ENCODE results near the gene CLK2.
"Not testable (repeated sequence)": the region's sequence is repeated elsewhere in the genome, so short reads cannot be mapped to it uniquely, and the experiment has no call there.

CLK2 gene

DNA sequence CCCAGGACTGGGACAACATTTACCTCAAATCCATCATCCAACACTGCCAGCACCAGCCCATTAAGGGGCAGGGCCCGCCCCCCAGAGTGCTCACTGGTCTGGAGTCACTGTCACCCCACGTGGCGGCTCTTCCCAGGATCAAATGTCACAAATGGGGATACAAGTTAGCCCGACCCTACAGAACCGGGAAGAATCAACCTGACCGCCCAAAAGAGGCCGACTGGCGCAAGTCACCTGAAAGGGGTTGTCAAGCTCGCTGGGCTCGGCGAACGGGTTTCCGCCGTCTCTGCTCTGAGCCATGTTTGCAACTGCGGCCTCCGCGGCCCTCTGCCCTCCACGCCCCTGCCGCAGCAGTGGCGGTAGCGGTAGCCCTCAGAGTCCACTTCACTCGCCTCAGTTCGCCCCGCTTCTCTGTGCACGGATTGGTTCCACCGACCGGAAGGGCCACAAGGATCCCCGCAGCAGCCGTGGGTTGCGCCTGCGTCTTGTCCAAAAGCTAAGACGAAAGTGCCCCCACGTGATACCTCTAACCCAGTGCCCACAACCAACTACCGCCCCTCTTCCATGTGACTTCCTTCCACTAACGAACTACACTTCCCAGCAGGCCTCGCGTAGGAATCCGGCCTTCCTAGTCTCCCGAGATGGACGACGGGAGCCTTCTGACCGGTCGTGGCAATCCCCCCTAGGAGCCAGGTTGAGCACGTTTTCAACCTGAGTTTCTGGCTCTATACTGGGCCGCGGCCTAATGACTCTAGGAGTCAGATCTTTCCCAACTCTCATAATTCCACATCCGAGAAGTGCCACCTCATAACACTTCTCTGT, 11.2 kb downstream of the CLK2 start, which contains the start of gene SCAMP3:
TSS of gene SCAMP3 (minus strand) at position 509 of the 822 bp plus-strand sequence. CDS start at position 300, 209 bp downstream.
- DNase-seq = peak; percentile 93

DNA sequence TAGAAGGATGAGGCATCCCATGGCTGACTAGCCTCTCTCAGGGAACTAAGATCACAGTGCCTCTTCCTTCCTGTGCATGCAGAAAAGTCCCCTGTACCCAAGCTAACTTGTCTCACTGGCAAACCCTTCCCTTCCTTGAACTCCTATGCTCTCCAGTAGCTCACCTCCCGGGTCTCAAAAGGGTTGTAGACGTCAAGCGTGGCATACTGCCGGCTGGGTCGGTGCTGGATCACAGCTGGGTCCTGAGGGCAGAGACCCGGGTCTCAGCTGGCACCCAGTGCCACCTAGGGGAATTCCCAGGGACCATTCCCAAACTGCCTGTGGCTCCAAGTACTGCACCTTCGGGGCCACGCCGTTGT, 11.8 kb downstream of the CLK2 start:
- DNase-seq = no peak

DNA sequence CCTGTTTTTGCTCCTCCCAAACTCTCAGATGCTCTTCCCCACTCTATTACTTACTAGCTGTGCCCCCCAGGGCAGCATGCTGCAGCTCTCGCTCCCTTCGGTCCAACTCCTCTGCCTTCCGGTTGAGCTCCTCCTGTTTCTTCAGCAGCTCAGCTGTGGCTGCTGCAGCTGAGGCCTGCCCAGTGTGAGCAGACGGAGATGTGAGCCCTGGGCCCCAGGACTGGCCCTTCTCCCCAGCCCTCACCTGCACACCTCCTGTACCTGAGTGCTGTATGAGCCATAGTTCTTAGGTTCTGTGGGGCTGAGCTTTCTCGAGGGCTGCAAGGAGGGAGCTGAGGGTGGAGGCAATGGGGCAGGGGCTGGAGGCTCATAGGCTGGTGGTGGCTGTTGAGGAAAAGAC, 13.0 kb downstream of the CLK2 start:
- DNase-seq = no peak

DNA sequence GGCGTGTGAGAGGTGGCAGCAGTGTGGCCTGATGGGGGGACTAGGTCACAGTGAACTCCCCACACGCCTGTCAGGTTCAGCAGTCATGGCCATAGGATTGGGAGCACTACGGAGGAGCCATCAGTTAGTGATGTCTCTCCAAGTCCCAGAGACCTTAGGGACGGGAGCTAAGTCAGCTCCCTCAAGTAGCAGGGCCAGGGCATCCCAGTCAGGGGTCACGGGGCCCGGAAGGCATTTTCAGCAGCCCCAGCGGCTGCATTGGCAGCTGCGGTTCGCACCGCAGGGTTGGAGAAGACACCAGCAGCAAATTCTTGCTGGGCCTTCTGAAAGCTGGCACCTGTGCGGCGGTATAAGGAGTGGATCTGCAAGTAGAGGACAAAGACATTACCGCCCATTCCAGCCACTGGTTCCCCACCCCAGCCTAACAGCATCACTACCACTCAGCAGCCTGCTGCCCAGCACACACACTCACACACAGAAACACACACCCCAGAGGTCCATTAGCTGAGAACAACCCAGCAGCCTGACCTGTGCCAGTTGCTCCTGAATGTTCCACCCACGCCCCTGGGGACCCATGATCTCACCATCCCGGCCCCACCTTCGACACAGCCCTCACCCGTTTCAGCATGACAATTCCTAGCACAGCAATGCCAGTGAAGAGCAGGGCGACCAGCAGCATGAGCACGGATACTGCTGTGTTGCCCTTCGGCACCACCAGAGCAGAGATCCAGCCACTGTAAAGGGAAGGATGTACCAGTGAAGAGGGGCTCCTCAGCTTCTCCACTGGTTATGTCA, 17.0 kb downstream of the CLK2 start:
- no peak for DNase-seq

DNA sequence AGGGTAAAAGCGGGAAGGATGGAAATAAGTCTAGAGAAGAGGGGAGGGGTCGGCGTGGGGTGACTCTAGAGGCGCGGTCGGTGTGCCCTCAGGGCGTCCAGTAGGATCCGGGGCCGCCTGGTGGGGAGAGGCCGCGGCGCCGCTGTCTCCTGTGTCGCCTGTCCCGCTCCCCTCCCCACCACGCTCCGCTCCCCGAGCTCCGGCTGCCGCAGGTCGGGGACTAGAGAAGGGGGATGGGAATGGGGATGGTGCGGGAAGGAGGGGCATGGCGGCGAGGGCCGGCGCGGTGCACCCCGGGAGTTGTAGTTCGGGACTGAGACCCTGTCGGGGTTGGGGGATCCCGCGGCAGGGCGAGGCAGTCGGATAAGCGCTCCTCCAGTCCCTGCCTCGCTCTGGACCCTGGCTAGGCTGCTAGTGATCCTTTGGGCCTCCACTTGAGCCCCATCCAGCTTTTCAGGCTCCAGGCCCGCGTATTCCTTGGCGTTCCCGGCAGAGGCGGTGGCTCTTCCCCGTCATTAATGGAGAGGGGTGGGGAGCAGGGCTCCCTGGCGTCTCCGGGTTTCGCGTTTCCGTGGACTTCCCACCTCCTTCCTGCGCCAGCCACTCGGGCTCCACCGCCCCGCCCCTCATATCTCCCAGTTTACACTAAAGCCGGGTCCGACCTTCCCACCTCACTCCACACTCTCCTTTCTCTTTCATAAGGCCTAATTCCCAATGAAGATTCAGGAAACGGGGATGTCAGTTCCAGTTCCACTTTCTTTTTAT, 17.9 kb downstream of the CLK2 start, which contains the start of gene ENTREP3:
TSS of gene ENTREP3 (minus strand) at position 241 of the 765 bp plus-strand sequence. CDS start 606 bp downstream, outside the sequence.
- DNase-seq = peak; percentile 90

DNA sequence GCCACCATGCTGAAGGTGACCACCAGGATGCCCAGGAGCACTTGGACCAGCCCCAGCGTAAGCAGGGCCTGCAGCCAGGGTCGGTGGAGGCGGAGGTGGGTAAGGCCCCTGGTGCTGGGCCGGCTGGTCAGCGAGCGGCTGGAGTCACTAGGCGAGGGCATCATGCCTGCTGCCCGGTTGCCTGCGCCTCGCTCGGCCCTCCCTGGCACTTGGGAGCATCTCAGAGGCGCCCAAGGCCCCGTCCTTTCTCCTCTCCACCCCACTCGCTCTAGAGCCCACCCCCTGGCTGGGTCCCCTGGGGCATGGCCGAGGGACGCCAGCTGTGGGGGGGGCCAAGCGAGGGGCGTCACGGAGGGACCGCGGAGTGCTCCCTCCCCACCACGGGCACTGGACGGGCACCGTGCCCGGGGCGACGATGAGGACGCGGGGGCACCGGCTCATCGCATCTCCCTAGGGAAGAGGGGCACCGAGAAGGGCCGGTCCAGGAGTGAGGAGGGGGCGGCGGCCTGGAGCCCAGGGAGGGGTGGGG, 18.5 kb downstream of the CLK2 start:
- DNase-seq = no peak

DNA sequence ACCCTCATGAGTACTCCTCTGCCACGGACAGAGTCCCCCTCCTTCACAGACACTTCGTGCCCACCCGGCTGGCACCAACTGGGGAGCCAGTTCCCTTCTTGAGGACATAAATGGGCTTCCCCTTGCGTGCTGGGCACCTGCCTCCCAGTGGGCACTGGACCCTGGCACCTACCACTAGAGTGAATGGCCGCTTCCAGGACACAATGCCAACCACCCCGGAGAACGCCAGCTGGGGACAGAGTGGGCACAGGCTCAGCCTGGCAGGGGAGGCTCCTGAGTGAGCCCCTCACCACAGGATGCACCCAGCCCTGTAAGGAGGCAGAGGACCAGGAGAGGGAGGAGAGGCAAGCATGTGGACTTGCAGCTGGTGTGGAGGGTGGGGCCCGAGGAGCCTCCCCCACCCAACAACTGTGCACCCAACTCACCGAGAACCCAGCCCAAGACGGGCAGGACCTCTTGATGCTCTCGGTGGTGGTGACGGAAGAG, 19.0 kb downstream of the CLK2 start:
- no peak for DNase-seq

DNA sequence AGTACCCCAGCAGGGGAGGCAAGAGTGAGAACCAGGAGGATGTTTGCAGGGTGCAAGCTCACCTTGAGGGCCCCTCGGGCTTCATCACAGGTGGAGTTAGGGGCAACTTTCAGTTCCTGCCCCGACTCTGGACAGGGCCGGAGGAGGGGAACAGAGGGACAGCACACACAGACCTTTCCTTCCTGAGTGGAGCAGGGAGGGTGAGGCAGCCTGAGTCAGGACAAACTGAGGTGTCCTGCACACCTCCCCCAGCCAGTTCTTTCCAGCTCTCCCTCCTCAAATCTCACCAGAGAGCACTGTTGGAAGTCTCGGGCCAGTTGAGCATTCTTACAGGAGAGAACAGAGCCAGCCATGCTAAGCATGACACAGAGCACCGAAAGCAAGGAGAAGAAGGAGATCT, 19.5 kb downstream of the CLK2 start:
- DNase-seq = no peak

DNA sequence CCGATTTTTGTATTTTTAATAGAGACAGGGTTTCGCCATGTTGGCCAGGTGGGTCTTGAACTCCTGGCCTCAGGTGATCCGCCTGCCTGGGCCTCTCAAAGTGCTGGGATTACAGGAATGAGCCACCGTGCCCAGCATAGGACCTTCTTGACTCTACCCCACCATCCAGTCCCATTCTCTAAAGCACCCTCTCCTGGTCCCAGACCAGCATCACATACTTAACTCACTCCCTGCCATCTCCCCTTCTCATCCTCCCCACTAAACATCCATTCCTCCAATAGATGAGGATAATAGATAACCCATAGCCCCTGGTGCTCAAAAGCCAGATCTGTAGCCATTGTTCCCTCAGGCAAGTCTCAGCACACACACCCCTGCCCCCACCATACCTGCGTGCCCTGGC, 20.1 kb downstream of the CLK2 start:
- no peak for DNase-seq

DNA sequence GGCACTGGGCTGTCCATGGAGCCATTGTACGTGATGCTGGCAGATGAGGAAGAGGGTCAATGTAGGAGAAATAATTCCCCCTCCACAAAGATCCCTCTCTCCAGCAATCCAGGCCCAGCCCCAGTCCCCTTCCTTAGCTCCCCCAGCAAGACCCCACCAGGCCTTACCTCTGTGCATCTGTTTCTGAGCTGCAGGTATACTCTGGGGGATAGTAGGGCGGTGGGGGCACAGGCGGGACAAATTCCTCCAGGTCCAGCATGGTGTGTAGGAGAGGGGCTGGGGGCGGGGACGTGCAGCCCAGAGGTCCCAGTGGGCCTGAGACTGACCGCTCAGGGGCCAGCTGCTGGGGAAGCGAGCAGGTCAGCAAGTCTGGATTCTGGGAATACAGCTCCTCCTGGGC, 21.7 kb downstream of the CLK2 start:
- DNase-seq = no peak

DNA sequence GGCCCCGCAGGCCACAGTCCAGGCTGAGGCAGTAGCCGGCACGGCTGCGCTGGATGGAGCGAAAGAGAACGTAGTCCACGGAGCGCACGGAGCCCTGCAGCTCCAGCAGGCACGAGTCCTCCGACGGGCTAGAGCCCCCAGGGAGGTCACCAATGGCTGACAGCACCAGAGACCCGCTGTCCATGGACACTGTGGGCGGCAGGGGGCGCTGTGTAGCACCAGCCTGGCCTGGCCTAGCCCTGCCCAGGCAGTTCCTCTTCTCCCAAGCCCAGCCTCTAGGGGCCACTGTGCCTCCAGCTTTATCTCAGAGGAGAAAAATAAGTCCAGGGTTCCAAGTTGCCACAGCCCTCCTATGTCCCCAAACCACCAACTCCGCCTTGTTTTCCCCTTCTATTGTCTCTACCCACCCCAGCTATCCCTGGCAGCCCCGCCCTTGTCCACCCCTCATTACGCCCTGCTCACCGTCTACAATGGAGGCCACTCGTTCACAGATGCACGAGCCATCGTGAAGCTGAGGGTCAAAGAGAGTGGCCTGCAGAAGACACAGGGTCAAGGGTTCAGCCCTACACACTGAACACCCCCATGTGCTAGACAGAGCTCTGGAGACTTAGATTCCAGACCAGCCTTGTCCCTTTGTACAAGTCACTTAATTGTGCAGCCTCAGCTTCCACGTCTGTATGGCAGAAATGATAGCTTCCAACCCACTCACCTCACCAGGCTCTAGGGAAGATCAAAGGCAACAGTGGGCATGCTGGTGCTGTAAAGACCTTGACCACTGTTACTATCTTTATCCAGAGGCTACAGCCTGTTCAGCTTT, 22.5 kb downstream of the CLK2 start:
- DNase-seq = peak; percentile 99

DNA sequence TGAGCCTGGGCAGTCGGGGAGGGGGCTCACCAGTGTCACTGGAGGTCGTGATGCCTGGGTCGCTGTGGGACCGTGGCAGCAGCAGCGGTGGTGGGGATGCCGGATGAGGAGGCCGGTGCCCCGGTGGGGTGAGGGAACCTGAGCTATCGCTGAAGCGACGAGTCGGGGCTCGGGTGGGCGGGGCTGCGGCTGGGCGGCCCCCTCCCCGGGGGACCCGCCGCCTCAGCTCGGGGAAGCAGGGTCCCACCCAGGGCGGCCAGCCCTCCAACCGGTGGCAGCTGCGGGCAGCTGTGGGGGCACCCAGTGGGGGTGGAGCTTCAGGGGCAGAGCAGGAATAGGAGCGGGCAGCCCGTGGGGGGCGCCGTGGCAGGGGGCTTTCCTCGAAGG, 23.1 kb downstream of the CLK2 start:
- no peak for DNase-seq

DNA sequence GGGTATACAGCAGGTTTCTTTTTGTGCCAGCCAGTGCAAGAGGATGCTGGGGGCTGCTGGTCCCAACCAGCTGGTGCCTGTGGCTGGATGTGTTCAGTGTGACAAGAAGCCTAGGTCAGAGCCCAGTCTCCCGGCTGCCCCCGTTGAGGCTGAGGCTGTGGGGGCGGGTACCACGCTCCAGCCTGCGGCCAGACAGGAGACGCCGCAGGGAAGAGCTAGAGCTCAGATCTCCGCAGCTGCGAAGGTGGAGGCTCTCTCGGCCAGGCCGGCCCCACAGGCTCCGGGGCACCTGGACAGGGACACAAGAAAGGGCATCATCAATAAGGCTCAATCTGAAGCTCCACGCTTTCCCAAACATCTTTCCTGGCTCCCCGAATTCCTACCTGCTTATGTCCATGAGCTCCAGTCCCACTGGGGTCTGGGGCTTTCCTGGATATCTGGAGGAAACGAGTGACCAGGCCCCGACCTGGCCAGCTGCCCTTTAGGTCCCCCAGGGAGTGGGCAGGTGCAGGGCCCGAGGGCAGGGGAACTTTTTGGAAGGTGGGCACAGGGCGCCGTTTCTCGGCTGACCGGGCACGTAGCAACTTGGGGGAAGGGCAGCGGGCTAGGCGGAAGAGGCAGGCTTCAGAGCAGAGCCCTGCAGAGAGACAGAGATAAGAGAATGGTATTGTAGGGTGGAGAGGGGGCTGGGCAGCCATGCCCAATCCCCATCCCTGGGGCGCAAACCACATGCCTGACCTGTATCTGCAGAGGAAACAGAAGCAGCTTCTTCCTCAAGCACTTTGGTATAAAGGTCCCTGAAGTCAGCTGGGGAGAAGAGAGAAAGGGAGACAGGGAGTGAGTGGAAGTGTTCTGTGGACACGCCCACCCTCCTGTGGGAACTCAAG, 25.4 kb downstream of the CLK2 start:
- DNase-seq = no peak

DNA sequence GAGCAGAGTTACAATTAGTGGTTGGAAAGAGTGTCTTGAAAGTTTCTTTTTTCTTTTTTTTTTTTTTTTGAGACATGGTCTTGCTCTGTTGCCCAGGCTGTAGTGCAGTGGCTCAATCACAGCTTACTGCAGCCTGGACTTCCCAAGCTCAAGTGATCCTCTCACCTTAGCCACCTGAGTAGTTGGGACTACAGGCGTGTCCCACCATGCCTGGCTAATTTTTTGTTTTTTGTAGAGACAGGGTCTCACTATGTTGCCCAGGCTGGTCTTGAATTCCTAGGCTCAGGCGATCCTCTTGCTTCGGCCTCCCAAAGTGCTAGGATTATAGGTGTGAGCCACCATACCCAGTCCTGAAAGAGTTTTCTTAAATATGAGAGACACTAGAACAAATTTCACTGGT, 26.5 kb downstream of the CLK2 start:
- DNase-seq = not testable (repeated sequence)

DNA sequence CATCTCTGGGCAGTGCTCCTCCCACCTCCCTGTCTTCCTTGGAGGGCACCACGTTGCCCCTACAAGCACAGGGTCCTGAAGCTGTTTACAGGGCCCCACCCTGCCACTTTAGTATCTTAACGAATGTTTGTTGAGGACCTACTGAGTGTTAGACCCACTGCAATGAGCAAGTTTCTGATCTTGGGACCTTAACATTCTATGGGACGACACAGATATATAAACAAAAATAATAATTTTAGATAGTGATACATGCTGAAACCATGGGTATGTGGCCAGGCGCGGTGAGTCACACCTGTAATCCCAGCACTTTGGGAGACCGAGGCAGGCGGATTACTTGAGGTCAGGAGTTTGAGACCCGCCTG, 28.2 kb downstream of the CLK2 start:
- no peak for DNase-seq

DNA sequence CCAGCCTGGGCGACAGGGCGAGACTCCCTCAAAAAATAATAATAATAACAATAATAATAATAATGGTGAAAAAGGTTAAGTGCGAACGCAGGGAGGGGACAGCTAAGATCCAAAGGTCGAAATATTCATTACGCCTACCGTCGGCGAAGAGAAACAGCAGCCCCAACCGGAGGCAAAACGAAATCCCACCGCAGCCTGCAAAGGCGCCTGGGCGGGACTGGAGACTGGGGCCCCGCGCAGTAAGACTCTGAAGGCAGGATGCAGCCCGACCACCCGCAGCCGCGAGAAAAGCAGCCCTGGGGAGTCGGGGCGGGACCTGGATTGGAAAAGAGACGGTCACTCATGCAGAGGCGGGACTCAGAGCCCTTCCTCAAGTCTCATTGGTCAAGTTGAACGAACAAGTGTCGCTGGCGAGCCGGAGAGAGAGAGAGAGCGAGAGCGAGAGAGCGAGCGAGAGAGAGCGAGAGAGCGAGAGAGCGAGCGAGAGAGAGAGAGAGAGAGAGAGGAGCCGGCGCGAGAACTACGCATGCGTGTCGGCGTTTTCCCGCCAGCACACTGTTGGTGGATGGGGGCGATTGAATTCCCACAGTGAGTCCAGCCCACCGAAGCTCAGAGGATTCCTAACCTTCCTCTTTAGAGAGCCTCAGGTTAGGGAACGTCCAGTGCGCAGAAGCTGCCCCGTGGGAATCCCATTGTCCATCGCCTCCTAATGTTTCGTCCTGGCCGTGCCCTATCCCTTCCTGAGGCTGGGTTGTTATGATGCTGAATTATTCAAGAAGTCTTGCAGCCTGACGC, 28.7 kb downstream of the CLK2 start:
- peak; percentile 96 for DNase-seq

DNA sequence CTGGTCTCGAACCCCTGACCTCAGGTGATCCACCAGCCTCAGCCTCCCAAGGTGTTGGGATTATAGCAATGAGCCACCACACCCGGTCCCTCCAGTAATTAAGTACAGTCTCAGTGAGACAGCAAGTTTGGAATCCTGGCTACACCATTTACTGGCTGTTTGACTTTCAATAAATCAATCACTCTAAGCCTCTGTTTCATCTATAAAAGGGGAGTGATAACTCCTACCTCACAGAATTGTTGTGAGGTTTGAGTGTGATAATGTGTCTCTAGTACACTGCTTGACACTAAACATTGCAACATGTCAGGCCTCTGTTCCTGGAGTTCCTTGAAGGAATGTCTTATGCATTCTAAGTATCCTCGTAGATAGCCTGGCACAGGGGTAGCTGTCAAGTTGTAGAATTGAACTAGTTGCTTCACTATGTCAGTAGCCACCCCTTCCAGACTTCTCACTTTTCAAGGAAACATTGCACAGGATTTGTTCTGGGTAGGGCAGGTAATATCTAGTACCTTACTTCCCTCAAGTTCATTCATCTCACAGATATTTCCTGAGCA, 30.4 kb downstream of the CLK2 start:
- DNase-seq = no peak

DNA sequence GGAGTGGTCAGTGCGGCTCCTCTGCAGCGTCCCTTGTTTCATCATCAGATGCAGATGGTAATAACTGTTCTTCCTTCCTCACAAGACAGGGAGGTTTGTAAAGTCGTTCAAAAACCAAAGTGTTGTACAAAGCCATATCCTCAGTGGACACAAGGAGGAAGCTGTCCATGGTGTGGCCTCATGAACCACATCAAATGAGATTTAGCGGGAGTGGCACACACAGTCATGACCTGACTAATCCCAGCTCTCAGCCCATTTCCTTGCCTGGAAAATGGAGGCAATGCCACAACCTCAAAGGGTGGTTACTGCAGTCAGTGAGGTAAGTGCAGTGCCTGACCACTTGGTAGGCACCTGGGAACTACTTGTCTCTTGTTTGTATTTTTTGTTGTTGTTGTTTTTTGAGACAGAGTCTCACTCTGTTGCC, 31.5 kb downstream of the CLK2 start:
- DNase-seq = no peak

DNA sequence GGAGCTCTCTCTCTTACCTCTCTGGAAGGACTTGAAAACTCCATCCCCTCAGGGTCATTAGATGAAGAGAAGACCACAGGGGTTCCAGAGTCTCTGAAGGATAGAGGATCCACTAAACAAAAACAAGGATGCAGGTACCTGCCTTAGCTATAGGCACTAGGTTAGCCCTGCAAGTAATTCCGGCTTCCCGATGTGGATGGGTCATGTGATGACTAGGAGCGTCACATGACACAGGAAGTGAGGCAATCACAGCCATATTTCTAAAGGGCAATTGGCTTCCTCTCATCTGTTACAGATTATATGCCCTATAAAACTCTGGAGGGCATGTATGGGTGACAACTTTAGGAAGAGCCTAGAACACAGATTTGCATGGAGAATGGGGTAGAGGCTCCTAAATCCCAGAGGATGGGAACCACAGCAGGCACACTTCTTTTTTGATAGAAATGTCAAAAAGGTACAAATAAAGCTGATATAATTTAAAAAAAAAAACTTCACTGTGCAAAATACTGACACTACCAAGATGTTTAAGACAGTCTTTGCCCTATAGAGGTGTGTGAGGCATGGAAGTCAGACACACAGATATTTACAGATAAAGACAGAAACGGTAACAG, 32.1 kb downstream of the CLK2 start:
- peak; percentile 79 for DNase-seq

Measured in activated CD8-positive, alpha-beta memory T cell treated with anti-CD3 and anti-CD28 coated beads for 24 hours (primary cell).